GM10847 (cell line): Measurements from ENCODE around the gene KIF6.

ENCODE experiments used
- POLR2A ChIP-seq: IDR thresholded peaks from 2 replicates; pipeline ENCODE4 v1.6.1; 2011; ENCODE audit not compliant: insufficient read length; ENCODE audit errors: extremely low read depth

The KIF6 gene

DNA sequence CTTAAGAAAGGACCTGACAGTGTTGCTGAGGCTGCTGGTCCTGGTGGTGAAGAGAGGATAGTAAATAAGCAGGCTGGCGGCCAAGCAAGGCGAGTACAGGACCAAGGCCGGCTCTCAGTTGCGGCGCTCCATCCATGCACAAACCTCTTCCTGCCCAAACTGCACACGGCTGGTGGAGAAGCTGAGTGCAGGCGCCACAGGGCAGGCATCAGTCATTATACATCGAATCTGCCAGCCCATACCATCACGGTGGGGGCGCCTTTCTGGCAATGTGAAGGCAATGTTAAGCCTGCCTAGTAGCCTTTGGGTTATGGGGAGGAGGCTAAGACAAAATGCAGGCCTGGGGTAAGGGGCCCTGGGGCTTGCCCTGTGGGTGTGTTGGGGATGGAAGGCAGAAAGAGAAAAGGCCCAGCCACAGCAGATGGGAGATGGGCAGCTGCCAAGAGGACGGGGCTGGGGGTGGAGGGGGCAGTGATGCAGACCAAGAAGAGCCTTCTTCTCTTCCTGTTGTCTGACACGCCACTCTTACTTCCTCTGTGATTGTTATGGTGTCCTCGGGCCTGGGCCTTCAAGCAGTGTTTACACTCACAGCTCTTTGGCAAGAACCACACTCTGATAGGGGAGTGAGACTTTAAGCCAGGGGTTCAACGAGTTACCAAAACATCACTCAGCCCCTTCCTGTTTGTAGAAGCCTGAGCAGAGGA, 382.4 kb downstream of the KIF6 start:
- TF ChIP-seq POLR2A, result no peak

DNA sequence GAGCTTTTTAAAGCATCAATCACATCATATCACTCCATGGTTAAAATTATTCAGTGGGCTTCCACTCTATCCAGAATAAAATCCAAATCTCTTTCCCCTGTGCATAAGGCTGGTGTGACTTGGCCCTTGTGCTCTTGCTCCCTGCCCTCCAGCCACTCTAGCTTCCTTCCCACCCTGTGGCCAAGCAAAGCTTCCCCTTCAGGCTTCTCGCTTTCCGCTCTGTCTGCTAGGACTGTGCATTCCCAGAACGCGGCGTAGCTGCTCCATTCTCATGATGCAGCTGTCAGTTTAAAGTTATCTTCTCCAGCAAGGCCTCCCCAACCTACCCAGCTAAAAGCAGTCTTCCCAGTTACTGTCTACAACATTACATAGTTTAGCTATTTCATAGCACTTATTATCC, 383.3 kb downstream of the KIF6 start:
- no peak for TF ChIP-seq POLR2A

DNA sequence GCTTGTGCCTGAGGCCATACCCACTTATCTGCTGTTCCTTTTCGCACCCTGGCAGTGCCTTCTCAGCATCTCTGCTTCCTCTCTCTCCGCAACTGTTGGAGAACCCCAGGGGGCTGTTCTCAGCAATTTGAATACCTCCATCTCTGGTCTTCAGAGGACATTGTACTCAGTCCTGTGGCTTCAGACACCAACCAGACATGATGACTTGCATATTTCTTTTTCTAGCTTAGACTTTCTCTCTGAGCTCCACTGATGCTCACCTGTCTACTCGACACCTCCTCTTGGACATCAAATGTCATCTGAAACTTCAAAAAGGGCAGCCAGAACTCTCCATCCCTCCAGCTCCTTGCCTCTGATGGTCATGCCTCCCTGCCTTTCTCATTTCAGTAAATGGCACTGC, 383.9 kb downstream of the KIF6 start:
- TF ChIP-seq POLR2A, result no peak

DNA sequence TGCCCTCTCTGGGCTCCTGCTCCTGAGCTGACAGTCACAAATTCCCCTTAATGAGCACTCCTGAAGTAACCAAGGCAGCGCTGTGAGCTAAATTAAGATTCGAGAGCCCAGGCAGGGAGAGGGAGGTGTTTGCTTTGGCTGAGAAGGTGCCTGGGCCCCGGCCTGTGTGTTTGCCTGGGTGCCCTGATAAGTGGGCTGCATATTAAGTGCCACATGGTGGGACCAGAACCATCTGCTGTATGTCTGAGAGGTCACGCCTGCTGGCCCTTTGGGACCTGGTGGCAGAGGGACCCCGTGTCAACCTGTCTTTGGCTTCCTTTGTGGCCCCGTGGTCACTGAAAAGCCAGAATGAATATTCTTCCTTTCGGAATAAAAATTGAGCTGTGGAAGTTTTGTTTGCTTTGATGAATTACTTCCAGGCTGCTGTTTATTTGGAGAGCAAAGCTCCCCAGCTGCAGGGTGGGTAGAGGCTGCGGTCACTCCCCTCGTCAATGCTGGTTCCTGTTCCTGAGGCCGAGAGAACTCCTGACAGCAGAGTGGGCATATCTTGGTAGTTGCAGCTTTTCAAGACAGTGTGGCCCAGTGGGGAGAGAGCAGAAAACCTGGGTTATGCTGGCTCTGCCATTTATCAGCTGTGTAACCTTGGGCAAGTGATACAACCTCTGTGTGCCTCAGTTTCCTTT, 385.2 kb downstream of the KIF6 start:
- no peak for TF ChIP-seq POLR2A

DNA sequence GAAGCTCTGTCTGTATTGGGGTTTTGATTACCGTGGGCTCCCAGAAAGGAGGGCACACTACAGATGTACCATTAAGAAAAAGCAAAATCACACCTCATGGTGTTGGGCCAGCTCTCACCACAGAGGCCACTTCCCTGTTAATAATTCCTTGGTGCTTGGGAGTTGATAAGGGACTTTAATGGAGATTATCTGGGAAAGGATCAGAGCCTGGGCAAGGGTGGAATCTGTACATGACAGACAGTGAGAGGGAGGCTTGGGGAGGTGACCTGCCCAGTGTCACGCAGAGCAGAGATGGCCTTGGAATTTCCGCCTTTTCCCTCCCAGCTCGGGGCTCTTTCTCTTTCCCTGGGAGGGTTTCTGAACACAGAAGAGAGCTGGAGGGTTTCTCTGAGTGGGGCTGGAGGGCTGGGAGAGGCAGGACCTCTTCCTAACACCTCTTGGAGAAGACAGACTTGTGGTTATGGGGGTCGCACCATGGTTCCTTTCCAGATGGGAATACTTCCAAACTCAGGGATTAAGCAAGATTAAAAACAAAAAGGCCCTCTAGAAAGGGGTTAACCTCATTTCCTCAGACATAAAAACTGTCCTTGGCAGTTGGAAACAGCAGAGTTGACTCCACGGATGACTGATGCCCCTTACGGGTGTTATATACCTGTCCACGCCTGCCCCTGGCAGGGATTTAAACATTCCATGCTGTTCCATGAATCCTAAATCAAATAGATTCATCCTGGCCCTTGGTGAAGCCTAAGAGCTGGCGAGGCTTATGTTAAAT, 385.9 kb downstream of the KIF6 start:
- TF ChIP-seq POLR2A, result no peak

DNA sequence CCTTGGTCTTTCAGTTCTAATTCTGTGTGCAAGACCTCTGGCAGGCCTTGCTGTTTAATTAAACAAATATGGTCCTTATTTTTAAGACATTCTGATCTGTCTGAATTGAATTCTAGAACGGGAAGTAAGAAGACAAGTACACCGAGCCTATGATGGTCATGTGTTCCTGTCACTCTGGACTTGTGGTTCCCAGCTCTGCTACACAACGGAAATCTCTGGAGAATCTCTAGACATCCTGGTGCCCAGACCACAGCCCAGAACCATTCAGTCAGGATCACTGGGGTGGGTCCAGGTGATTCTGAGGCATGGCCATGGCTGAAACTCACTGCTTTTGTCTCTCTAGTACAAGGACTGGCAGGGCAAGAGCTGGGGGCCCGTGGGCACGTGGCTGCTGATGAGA, 386.8 kb downstream of the KIF6 start:
- TF ChIP-seq POLR2A, result no peak

DNA sequence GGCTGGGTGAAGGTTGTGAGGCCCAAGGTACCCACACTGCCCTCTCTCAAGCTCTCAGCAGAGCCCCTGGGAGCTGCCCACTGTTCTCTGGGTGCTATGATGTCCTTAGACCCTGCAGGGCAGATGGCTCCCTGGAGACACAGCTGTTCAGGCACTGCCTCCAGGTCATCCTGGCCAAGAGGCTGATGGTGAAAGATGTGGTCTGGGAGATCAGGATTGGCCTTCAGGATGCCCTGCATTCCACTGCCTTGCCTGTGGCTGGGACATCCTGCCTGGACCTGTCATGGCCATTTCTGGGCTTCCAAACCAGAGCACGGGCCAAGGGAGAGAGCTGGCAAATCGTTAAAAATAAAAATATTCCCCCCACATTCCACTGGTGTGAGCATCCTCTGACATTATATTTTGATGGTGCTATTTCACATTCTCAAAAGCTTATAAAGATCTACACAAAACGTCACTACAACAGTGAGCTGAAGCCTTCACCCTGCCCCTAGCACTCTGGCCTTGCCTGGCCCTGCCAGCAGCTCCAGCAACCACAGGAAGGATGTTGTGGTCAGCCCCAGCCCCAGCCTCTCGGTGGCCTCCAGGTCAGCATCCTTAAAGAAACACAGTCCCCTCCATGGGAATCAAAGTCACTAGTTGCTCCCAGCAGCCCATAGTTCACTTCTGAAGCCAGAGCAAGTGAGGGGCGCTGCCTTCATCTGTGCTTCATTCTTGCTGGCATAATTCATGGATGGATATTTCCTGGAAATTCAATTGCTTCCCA, 389.2 kb downstream of the KIF6 start:
- TF ChIP-seq POLR2A, result no peak

DNA sequence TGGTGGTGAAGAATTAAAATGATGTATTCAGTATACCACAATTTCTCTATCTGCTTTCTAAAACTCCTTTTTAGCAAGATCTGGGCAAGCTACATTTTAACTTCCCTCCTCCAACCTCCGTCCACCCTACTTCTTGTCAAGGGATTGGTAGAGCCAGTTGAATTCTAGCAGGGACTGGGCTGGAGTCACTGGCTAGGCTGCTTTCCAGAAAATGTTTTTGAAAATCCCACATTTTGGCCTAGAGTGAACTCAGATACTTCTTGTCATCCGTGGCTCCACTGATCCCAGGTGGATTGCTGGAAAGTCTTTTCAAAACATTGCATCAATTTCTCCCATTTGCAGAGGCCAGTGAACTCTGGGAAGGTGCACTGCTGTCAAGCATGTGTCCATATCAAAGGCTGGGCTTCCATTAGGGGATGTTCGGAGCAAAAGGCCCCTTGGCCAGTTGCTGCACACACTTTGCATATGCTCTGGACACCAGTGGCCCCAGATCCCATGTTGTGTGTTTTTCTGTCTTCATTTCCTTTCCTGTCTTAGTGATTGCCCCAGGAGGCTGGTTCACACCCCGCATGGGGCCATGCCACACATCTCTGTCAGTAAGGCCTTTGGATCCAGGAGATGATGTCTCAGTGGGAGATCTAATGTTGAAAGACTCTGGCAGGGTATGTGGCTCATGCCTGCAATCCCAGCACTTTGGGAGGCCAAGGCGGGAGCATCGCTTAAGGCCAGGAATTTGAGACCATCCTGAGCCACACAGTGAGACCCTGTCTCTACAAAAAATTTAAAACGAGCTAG, 391.4 kb downstream of the KIF6 start:
- TF ChIP-seq POLR2A, result no peak

DNA sequence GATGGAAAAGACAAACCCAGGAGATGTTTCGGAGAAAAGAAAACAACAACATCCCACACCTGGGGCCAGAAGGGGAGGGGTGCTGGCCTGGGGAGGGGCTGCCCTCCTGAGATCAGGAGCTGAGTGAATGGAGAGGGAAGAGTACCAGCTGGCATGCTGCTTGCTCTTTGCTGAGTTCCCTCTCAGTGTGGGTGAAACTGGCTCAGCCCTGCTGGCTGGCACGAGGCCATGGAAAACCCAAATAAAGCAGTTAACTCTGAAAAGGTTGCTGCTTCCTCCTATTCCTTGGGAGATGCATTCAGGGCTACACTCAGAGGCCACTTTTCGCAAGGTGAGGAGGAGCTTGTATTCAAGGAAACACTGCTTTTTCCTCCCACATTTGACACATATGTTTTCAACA, 394.7 kb downstream of the KIF6 start:
- TF ChIP-seq POLR2A, result no peak

DNA sequence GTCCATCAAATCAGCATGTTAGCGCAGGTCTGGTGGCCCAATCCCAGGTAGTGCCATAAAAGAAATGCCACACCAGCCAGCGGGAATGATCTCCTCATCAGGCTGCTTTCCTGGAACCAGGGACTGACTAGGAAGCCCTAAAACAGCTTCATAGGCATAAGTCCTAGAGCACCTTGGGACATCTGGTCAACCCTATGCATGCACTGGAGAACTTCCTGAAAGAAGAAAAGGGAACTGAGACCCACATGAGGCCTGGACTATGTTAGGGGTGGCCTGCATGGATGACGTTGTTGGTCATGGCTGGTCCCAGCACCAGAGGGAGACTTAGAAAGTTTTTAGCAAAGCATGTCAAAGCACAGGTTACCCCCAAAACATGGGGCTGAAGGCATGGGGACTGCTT, 395.2 kb downstream of the KIF6 start:
- no peak for TF ChIP-seq POLR2A

DNA sequence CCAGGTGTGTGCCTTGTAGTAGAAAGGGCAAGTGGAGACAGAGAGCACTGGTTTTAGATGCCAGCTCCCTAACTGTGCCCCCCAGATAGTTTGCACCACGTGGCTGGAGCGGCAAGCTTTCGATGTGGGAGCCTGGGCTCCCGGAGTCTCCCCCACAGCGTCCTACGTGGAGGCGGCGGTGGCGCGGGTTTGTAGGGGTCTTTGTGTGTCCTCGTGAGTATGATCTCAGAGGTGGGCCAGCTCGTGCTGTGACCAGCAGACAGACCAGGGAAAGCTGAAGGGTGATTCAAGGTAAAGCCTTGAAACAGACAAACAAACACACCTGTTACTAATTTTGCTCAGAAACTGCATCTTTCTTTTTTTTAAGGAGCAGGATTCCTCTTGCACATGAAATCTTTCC, 397.1 kb downstream of the KIF6 start:
- TF ChIP-seq POLR2A, result no peak

DNA sequence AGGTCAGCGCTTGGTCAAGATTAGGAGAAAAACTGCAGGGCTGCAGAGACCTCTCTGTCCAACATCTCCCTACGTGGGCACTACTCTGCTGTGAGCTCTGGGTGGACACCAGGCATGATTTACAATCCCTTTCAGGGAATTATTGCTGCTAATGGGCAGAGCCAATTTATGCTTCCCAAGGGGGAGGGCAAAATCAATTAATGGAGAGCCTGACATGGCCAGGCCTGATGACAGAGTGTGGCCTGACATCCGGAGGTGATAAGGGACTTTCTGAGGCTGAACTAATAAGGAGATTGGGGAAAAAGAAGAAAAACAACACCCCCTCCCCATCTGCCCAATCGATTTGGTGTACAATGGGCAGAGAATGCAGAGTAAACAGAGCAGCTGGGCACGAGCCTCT, 397.7 kb downstream of the KIF6 start:
- TF ChIP-seq POLR2A, result no peak

DNA sequence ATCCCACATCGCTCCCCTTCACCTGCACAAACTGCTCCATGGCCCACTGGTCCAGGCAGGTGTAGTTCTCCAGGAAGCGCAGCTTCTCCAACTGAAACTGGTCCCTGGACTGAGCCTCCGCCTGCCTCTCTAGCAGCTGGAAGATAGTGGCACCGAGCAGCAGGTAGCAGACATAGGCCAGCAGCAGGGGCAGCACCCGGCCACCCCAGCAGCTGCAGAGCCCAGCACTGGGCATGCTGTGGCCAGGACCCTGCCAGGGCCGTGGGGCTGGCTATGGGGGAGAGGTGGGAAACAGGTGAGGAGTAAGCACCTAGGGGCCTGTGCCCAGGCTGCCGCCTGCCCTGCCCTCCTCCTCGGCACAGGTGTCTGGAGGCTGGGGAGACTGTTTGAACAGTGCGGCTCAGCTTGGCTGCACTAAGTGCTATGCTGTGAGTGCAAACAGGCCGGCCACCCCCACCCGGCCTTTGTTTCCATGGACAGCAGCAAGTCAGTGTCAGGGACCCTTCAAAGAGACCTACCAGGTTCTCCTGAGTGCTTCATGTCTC, 402.8 kb downstream of the KIF6 start, which contains the start of gene KCNK16:
KCNK16 (minus strand) TSS at position 397 of the 545 bp plus-strand sequence; CDS start at position 235, 162 bp downstream.
- TF ChIP-seq POLR2A, result no peak

DNA sequence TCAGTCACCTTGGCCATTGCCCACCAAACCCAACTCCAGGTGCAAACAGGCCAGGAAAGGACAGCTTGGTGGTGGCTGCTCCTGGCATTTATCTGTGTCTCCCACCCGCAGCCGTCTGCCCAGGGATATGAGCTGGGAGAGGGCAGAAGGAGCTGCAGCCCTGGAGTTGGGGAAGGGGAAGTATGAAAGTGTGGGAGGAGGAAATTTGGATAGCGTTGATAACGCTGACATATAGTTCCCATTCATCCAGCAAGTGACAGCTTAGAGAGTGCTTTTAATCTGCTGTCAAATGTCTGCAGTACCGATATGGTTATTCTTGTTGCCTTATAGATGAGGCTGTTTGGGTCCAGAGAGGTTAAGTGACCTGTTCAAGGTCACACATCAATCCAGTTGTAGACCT, 403.4 kb downstream of the KIF6 start:
- TF ChIP-seq POLR2A, result no peak

DNA sequence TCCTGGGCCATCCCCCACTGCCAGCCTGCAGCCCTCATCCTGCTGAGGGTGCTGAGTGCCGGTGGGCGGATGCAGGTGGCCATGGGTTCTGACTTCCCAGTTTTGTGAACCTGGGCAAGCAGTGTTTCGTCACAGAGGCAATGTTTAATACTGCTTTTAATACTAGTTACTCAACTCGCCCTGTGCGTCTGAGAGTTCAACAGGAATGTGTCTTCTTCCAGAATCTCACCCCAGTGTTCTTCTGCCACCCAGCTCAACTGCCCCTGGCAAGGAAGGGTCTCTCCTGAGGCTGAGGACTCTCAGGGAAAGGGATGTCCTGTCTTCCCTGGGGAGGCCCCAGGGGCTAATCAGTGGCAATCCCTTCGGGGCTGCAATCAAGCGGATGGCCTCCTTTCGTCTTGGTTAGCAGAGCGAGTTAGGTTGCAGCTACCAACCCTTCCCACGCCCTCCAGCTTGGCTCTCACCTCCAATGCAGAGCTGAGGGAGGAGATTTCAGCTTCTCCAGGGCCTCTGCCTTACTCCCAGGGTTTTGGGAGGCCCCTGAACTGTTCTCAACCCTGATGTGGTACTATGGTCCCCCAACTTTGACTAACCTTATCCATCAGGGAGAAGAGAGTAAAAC, 404.7 kb downstream of the KIF6 start:
- no peak for TF ChIP-seq POLR2A
